HL-60 (cell line): ENCODE results near the gene TOR2A.

Experiments used
- DNase-seq, 2 experiments: peaks; one replicate each; pipeline ENCODE4 v3.0.0-alpha.2; 2010 to 2020; ENCODE audit warnings: low read depth in 1 of 2, low spot score in 1 of 2
- H3K27ac ChIP-seq: fragments of 250-450 bp; sonication (Bioruptor Pico); replicated peaks from 2 replicates; pipeline ENCODE4 v1.5.1; 2020; ENCODE audit warnings: mild to moderate bottlenecking, moderate library complexity
- H3K27me3 ChIP-seq: fragments of 250-450 bp; sonication (Bioruptor Pico); 2 replicates; pipeline ENCODE4 v1.5.1; 2021; ENCODE audit warnings: mild to moderate bottlenecking, moderate library complexity; ENCODE audit not compliant: insufficient read depth, poor library complexity, severe bottlenecking
- H3K4me3 ChIP-seq: replicated peaks from 2 replicates; pipeline ENCODE4 v1.5.1; 2011; ENCODE audit warnings: mild to moderate bottlenecking, control low read depth, low read length; ENCODE audit not compliant: insufficient read depth
- GABPA ChIP-seq: IDR thresholded peaks from 2 replicates; pipeline ENCODE4 v1.6.1; 2012; ENCODE audit warnings: low read depth
- POLR2AphosphoS5 ChIP-seq: IDR thresholded peaks from 2 replicates; pipeline ENCODE4 v1.6.1; 2012; ENCODE audit warnings: low read depth
- SPI1 ChIP-seq: IDR thresholded peaks from 2 replicates; pipeline ENCODE4 v1.6.1; 2012; ENCODE audit warnings: low read depth, mild to moderate bottlenecking, borderline replicate concordance
- TF ChIP-seq, protein P1 (sequence below): IDR thresholded peaks from 2 replicates; pipeline ENCODE4 v1.6.1; 2012; ENCODE audit warnings: low read depth; ENCODE audit not compliant: insufficient replicate concordance
- TF ChIP-seq, protein P2 (sequence below): IDR thresholded peaks from one replicate; pipeline ENCODE4 v1.5.1; 2011; ENCODE audit warnings: low read length, control low read depth, inconsistent platforms; ENCODE audit not compliant: insufficient read depth

Gene TOR2A

DNA sequence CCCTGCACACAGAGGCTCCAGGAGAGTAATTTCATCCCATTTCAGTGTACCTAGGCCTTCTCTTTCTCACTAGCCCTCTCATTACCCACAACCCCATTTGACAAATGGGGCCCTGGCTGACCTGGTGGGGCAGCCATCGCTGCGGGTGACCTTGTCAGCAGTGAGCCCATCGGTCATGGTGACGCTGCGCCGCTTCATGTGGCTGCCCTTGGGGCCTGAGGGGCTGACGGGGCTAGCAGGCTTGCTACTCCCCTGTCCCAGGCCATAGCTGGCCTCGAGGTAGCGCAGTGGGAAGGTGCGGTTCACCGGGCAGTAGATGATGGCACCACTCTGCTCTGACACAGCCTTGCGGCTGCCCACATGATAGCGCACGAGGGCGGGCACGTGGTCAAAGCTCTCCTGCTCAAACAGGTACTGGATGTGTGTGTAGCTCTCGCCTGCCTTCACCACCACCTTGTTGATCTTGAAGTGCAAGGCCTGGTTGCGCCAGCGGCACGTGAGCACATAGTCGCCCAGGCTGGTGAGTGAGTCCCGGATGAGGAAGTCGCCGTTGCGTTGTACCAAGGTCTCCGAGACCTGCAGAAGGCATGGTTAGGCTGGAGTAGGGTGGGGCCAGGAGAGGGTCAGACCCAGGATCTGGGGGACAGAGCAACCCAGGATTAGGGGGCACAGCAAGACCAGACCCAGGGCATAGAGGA is 14.1 kb upstream of the TOR2A start:
- H3K27ac ChIP-seq = peak overlapping the region; percentile 44
- DNase-seq = peak; percentile 66 to 94
- no peaks in the 10 kb centered on the region for H3K27me3 ChIP-seq
- H3K4me3 ChIP-seq = no peak overlapping the region
- TF ChIP-seq GABPA (no peak), SPI1 (peak; percentile 81; the same call in 1 of the 2 replicates), POLR2AphosphoS5 (no peak)
- TF ChIP-seq, protein P1, sequence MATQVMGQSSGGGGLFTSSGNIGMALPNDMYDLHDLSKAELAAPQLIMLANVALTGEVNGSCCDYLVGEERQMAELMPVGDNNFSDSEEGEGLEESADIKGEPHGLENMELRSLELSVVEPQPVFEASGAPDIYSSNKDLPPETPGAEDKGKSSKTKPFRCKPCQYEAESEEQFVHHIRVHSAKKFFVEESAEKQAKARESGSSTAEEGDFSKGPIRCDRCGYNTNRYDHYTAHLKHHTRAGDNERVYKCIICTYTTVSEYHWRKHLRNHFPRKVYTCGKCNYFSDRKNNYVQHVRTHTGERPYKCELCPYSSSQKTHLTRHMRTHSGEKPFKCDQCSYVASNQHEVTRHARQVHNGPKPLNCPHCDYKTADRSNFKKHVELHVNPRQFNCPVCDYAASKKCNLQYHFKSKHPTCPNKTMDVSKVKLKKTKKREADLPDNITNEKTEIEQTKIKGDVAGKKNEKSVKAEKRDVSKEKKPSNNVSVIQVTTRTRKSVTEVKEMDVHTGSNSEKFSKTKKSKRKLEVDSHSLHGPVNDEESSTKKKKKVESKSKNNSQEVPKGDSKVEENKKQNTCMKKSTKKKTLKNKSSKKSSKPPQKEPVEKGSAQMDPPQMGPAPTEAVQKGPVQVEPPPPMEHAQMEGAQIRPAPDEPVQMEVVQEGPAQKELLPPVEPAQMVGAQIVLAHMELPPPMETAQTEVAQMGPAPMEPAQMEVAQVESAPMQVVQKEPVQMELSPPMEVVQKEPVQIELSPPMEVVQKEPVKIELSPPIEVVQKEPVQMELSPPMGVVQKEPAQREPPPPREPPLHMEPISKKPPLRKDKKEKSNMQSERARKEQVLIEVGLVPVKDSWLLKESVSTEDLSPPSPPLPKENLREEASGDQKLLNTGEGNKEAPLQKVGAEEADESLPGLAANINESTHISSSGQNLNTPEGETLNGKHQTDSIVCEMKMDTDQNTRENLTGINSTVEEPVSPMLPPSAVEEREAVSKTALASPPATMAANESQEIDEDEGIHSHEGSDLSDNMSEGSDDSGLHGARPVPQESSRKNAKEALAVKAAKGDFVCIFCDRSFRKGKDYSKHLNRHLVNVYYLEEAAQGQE = no peak
- TF ChIP-seq, protein P2, sequence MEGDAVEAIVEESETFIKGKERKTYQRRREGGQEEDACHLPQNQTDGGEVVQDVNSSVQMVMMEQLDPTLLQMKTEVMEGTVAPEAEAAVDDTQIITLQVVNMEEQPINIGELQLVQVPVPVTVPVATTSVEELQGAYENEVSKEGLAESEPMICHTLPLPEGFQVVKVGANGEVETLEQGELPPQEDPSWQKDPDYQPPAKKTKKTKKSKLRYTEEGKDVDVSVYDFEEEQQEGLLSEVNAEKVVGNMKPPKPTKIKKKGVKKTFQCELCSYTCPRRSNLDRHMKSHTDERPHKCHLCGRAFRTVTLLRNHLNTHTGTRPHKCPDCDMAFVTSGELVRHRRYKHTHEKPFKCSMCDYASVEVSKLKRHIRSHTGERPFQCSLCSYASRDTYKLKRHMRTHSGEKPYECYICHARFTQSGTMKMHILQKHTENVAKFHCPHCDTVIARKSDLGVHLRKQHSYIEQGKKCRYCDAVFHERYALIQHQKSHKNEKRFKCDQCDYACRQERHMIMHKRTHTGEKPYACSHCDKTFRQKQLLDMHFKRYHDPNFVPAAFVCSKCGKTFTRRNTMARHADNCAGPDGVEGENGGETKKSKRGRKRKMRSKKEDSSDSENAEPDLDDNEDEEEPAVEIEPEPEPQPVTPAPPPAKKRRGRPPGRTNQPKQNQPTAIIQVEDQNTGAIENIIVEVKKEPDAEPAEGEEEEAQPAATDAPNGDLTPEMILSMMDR = no peak

DNA sequence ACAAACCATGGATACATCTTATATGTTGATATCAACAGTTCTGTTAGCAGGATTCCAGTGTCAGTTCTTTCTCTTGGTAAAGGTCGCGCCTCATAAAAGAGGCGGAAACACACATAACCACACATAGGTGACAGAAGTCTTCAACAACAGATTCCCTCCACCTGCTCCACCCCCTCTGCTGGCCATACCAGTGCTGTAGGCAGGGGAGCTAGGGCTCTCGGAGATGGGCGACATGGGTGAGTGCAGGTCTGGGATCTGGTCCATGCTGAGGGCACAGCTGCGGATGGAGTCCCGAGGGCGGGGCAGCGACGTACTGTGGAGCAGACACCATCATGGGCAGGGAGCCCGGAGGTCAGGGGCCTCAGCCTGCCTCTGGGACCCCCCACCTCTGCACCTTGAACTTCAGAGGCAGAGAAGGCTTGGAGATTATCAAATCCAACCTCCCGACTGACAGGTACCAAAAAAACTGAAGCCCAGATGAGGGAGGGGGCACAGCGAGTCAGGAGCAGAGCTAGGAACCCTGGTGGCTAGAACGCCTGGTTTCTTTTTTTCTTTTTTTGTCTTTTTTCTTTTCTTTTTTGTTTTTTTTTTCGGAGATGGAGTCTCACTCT is 12.0 kb upstream of the TOR2A start:
- TF ChIP-seq, protein P2 = no peak
- TF ChIP-seq GABPA = no peak
- no peak for TF ChIP-seq SPI1
- TF ChIP-seq, protein P1 = no peak
- TF ChIP-seq POLR2AphosphoS5 = no peak
- H3K27ac ChIP-seq = no peak overlapping the region
- H3K27me3 ChIP-seq = no peaks in the 10 kb centered on the region
- DNase-seq = no peak
- no peak overlapping the region for H3K4me3 ChIP-seq

DNA sequence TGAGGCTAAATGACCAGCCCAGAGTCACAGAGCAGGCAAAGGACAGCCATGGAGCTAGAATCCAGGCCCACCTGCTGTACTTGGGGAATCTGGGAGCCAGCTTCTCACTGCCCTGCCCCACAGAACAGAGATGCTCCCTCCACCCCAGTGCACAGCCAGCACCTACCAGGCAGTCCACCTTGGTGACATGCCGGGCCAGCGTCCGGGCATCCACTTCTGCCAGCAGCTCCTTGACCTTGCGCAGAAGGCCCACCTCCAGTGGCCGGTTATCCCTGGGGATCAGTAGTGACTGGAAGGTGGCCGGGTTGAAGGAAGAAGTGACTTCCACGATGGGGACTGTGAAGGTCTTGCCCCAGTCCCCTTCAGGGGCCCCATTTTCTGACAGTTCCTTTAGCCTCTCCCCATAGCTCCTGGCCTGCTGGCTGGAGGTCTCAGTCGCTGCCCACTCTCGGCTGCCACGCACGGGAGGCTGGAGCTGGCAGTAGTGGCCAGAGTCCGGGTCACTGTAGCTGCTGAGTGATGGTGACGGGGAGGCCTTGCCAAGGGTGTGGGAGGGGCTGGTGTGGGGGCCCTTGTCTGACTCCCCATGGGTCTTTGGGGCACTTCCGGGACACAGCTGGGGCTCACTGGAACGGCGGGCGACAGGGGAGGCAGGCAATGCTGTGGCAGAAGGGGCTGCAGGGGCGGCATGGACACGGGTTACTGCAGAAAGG is 9.5 kb upstream of the TOR2A start:
- H3K27ac ChIP-seq = no peak overlapping the region
- no peak for TF ChIP-seq GABPA
- DNase-seq = no peak
- H3K4me3 ChIP-seq = no peak overlapping the region
- H3K27me3 ChIP-seq = no peaks in the 10 kb centered on the region

DNA sequence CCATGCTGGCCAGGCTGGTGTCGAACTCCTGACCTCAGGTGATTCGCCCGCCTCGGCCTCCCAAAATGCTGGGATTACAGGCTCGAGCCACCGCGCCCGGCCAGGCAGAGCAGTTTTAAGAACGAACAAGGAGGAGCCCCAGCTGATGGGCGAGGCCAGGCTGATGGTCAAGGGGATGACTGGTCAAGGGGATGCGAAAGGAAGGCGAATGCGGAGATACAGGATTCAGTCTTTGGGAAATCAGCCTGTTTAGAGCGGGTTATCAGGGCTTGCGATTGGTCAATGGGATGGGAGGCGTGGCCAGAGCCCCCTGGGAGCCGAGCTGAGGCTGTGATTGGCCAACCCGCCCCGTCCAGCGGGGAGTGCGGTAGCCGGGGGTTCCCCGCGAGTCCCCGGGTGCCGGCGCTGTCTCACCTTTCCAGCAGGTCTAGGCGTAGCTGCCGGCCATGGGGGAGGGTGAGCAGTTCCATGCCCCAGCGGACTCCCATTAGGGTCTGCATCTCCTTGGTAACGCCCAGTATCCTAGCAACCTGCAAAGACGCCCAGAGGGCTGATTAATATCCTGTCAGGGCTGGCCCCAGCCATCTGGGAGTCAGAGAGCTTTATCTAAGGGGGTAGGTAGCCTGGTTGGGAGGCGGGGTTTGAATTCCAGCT is 7.5 kb upstream of the TOR2A start:
- DNase-seq = no peak

More for the DNA sequence above, 7.5 kb upstream of the TOR2A start:
- no peak overlapping the region for H3K4me3 ChIP-seq
- no peaks in the 10 kb centered on the region for H3K27me3 ChIP-seq
- TF ChIP-seq, protein P2 = no peak
- TF ChIP-seq POLR2AphosphoS5 = no peak
- TF ChIP-seq, protein P1 = no peak
- TF ChIP-seq GABPA = no peak
- no peak overlapping the region for H3K27ac ChIP-seq
